ENCODE measurements around the gene MIS18A.

- no peak for TF ChIP-seq POLR2A (IDR thresholded peaks at IDR 0.05)
- no peak for TF ChIP-seq CTCF (IDR thresholded peaks at IDR 0.05 in 4 of 5, conservative IDR thresholded peaks at IDR 0.05 in 1 of 5)
Observed at GRCh38 chr21:32261929-32262328, 16.9 kb downstream of the MIS18A start.

Measured in gastrocnemius medialis (tissue), 4 donors.